H9 (cell line): ENCODE data around the gene PRSS21. TPM values are rescaled to one million over a fixed set of nuclear protein-coding genes. Genes with fewer than 3 reads are reported as not detected.

Experiments
- DNase-seq: peaks from one replicate; pipeline ENCODE4 v3.0.0-alpha.2; 2017
- H2AFZ ChIP-seq: one replicate; pipeline ENCODE4 v1.6.1; 2013; ENCODE audit warnings: mild to moderate bottlenecking, low read length, control low read depth, moderate library complexity
- H2AK5ac ChIP-seq: 2 replicates; pipeline ENCODE4 v1.6.1; 2013; ENCODE audit warnings: low read length, control low read depth, mixed read lengths; ENCODE audit not compliant: insufficient read length
- H2BK120ac ChIP-seq: one replicate; pipeline ENCODE4 v1.6.1; 2013; ENCODE audit warnings: low read depth, mild to moderate bottlenecking, low read length, control low read depth, inconsistent platforms; ENCODE audit not compliant: poor library complexity, severe bottlenecking
- H2BK12ac ChIP-seq: 2 replicates; pipeline ENCODE4 v1.6.1; 2013; ENCODE audit warnings: low read length, control low read depth, mixed read lengths, low read depth; ENCODE audit not compliant: insufficient read length
- H2BK15ac ChIP-seq: 2 replicates; pipeline ENCODE4 v1.6.1; 2013; ENCODE audit warnings: low read depth, low read length, control low read depth
- H2BK20ac ChIP-seq: one replicate; pipeline ENCODE4 v1.6.1; 2013; ENCODE audit warnings: low read depth, mild to moderate bottlenecking, low read length, control low read depth, inconsistent platforms; ENCODE audit not compliant: poor library complexity, severe bottlenecking
- H2BK5ac ChIP-seq: 2 replicates; pipeline ENCODE4 v1.6.1; 2013; ENCODE audit warnings: low read length, control low read depth, mixed read lengths; ENCODE audit not compliant: insufficient read length
- H3K14ac ChIP-seq: 2 replicates; pipeline ENCODE4 v1.6.1; 2013; ENCODE audit warnings: low read length, control low read depth; ENCODE audit not compliant: insufficient read depth
- H3K18ac ChIP-seq: 2 replicates; pipeline ENCODE4 v1.6.1; 2013; ENCODE audit warnings: low read depth, mild to moderate bottlenecking, mixed read lengths, low read length, control low read depth; ENCODE audit not compliant: insufficient read length
- H3K23ac ChIP-seq: 2 replicates; pipeline ENCODE4 v1.6.1; 2013; ENCODE audit warnings: low read length, control low read depth, mixed read lengths, low read depth; ENCODE audit not compliant: insufficient read length
- H3K23me2 ChIP-seq: 2 replicates; pipeline ENCODE4 v1.6.1; 2013; ENCODE audit warnings: low read depth, mild to moderate bottlenecking, mixed read lengths, low read length, control low read depth; ENCODE audit not compliant: insufficient read length, poor library complexity, severe bottlenecking
- H3K27ac ChIP-seq: 2 replicates; pipeline ENCODE4 v1.5.1; 2013; ENCODE audit warnings: low read length, control low read depth, mixed read lengths, low read depth; ENCODE audit not compliant: insufficient read length
- H3K27me3 ChIP-seq: 2 replicates; pipeline ENCODE4 v1.6.1; 2013; ENCODE audit warnings: low read length, control low read depth, inconsistent platforms; ENCODE audit not compliant: insufficient read depth
- H3K4ac ChIP-seq: 2 replicates; pipeline ENCODE4 v1.6.1; 2013; ENCODE audit warnings: low read depth, mild to moderate bottlenecking, control low read depth, inconsistent platforms, low read length, moderate library complexity
- H3K4me1 ChIP-seq: 2 replicates; pipeline ENCODE4 v1.6.1; 2013; ENCODE audit warnings: low read length, control low read depth, inconsistent platforms; ENCODE audit not compliant: insufficient read depth
- H3K4me2 ChIP-seq: 2 replicates; pipeline ENCODE4 v1.6.1; 2013; ENCODE audit warnings: low read length, control low read depth, mixed read lengths; ENCODE audit not compliant: insufficient read length, insufficient read depth
- H3K56ac ChIP-seq: 2 replicates; pipeline ENCODE4 v1.6.1; 2013; ENCODE audit warnings: low read depth, mild to moderate bottlenecking, mixed read lengths, low read length, control low read depth; ENCODE audit not compliant: insufficient read length
- H3K79me1 ChIP-seq: 2 replicates; pipeline ENCODE4 v1.6.1; 2013; ENCODE audit warnings: low read depth, mild to moderate bottlenecking, moderate library complexity, low read length, control low read depth, inconsistent platforms; ENCODE audit not compliant: insufficient read depth, poor library complexity, severe bottlenecking
- H3K79me2 ChIP-seq: 2 replicates; pipeline ENCODE4 v1.6.1; 2013; ENCODE audit warnings: low read length, control low read depth, inconsistent platforms; ENCODE audit not compliant: insufficient read depth
- H3K9ac ChIP-seq: 2 replicates; pipeline ENCODE4 v1.6.1; 2013; ENCODE audit warnings: low read length, control low read depth, mixed read lengths; ENCODE audit not compliant: insufficient read length; ENCODE audit errors: extremely low read depth
- H3K9me3 ChIP-seq: one replicate; pipeline ENCODE4 v1.6.1; 2013; ENCODE audit warnings: low read depth, low read length, inconsistent platforms; ENCODE audit not compliant: control insufficient read depth
- H3T11ph ChIP-seq: one replicate; pipeline ENCODE4 v1.6.1; 2013; ENCODE audit warnings: mild to moderate bottlenecking, low read length, control low read depth, inconsistent platforms
- H4K20me1 ChIP-seq: one replicate; pipeline ENCODE4 v1.6.1; 2013; ENCODE audit not compliant: control insufficient read depth, insufficient read length, insufficient read depth
- H4K5ac ChIP-seq: 2 replicates; pipeline ENCODE4 v1.6.1; 2013; ENCODE audit warnings: low read depth, mild to moderate bottlenecking, mixed read lengths, low read length, control low read depth; ENCODE audit not compliant: insufficient read length
- H4K8ac ChIP-seq: replicated peaks from 2 replicates; pipeline ENCODE4 v1.6.1; 2013; ENCODE audit warnings: low read length, control low read depth, mixed read lengths, low read depth; ENCODE audit not compliant: insufficient read length
- H4K91ac ChIP-seq: 2 replicates; pipeline ENCODE4 v1.6.1; 2013; ENCODE audit warnings: low read depth, mild to moderate bottlenecking, moderate library complexity, mixed read lengths, low read length, control low read depth; ENCODE audit not compliant: insufficient read length
- H3K27ac Mint-ChIP-seq, 3 experiments: 2 replicates in 2 of 3; 3 replicates in 1 of 3; pipeline ENCODE4 v1.8.0; 2020 to 2021; ENCODE audit warnings: mixed read lengths in 3 of 3, mild to moderate bottlenecking in 1 of 3, moderate library complexity in 1 of 3
- H3K27me3 Mint-ChIP-seq: 2 replicates; pipeline ENCODE4 v1.8.0; 2021; ENCODE audit warnings: low read depth, mild to moderate bottlenecking, moderate library complexity, mixed read lengths
- H3K36me3 Mint-ChIP-seq, 3 experiments: 2 replicates in 2 of 3; 3 replicates in 1 of 3; pipeline ENCODE4 v1.8.0; 2020 to 2021; ENCODE audit warnings: low read depth in 3 of 3, mixed read lengths in 3 of 3; ENCODE audit not compliant: insufficient read depth in 1 of 3
- H3K4me1 Mint-ChIP-seq, 2 experiments: 2 replicates each; pipeline ENCODE4 v1.8.0; 2020; ENCODE audit warnings: mixed read lengths in 2 of 2
- H3K4me3 Mint-ChIP-seq, 2 experiments: 2 replicates in 1 of 2; 3 replicates in 1 of 2; pipeline ENCODE4 v1.8.0; 2020 to 2021; ENCODE audit warnings: mild to moderate bottlenecking in 2 of 2, mixed read lengths in 2 of 2, moderate library complexity in 1 of 2
- H3K9me3 Mint-ChIP-seq, 2 experiments: 2 replicates in 1 of 2; 3 replicates in 1 of 2; pipeline ENCODE4 v1.8.0; 2020; ENCODE audit warnings: mild to moderate bottlenecking in 2 of 2, mixed read lengths in 2 of 2, moderate library complexity in 1 of 2
- WGBS: extraction: QIAGEN DNeasy Blood & Tissue Kit; methylation state at CpG from one replicate; pipeline ENCODE4 v1.1.7; 2013; ENCODE audit warnings: missing lambda C conversion rate, low lambda C conversion rate, mixed read lengths; ENCODE audit not compliant: insufficient read length; ENCODE audit errors: extremely low coverage; 5-methylcytosine and 5-hydroxymethylcytosine counted together
- total RNA-seq: library from RNA; stranded (reverse); gene quantifications from 2 replicates; pipeline ENCODE4 v1.2.1, GENCODE V29; 2021
- TF ChIP-seq, protein P1 (sequence below): fragments of 200-600 bp; sonication (generic); conservative IDR thresholded peaks from 3 replicates; pipeline ENCODE4 v1.8.0; 2021; ENCODE audit warnings: antibody characterized with exemption, mild to moderate bottlenecking

The PRSS21 gene
- total RNA-seq, 1 experiment from 2014 or later: not detected

DNA sequence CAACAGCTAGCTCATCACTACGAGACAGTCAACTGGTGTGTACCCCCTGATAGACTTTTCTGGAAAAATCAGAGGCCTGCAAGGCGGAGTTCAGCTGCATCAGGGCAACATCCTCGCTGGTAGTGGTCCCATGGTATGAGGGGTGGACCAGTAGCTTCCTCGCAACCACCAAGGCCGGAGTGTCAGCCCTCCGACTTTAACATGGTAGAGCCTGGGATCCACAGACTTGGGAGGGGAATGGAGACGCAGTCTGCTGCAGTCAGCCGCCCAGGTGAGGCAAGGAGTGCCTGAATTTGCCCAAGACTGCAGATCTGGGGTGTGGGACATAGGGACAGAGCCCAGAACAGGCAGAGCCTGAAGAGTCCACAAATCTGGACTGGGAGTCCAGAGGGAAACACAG is 26.5 kb downstream of the PRSS21 start:
- H4K8ac ChIP-seq: no peak overlapping the region
- H3K27ac ChIP-seq: no peak overlapping the region
- WGBS: no CpG with 5 or more reads among the region's 8 CpGs

More for the DNA sequence above, 26.5 kb downstream of the PRSS21 start:
- H2BK12ac ChIP-seq: no peak overlapping the region
- H3K79me2 ChIP-seq: no peaks in the 10 kb centered on the region
- no peaks in the 10 kb centered on the region for H3K79me1 ChIP-seq
- no peaks in the 10 kb centered on the region for H4K20me1 ChIP-seq
- no peak overlapping the region for H3K4ac ChIP-seq
- H3K27me3 Mint-ChIP-seq: peaks cover 13% of the 10 kb centered on the region; the same call in 1 of the 2 replicates
- no peaks in the 10 kb centered on the region; the same call in 1 of the 2 replicates for H3K27me3 ChIP-seq
- H2BK5ac ChIP-seq: no peak overlapping the region
- no peak overlapping the region for H3K14ac ChIP-seq
- no peak overlapping the region for H3K4me3 Mint-ChIP-seq
- H3K23me2 ChIP-seq: no peaks in the 10 kb centered on the region
- DNase-seq: no peak
- TF ChIP-seq, protein P1, sequence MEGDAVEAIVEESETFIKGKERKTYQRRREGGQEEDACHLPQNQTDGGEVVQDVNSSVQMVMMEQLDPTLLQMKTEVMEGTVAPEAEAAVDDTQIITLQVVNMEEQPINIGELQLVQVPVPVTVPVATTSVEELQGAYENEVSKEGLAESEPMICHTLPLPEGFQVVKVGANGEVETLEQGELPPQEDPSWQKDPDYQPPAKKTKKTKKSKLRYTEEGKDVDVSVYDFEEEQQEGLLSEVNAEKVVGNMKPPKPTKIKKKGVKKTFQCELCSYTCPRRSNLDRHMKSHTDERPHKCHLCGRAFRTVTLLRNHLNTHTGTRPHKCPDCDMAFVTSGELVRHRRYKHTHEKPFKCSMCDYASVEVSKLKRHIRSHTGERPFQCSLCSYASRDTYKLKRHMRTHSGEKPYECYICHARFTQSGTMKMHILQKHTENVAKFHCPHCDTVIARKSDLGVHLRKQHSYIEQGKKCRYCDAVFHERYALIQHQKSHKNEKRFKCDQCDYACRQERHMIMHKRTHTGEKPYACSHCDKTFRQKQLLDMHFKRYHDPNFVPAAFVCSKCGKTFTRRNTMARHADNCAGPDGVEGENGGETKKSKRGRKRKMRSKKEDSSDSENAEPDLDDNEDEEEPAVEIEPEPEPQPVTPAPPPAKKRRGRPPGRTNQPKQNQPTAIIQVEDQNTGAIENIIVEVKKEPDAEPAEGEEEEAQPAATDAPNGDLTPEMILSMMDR: no peak
- H3K4me1 Mint-ChIP-seq: peaks cover 0 to 12% of the 10 kb centered on the region in 2 experiments; a peak in 2 of 4 replicates
- 0 out of 2 replicates have a peak, but pooled peaks cover 3% of the 10 kb centered on the region for H3K4me1 ChIP-seq
- no peak overlapping the region for H3K27ac Mint-ChIP-seq
- H3K56ac ChIP-seq: no peak overlapping the region
- H3K18ac ChIP-seq: no peak overlapping the region
- no peak overlapping the region for H2BK20ac ChIP-seq
- H3K23ac ChIP-seq: no peak overlapping the region
- no peak overlapping the region for H3T11ph ChIP-seq
- H3K36me3 Mint-ChIP-seq: no peaks in the 10 kb centered on the region
- H2BK120ac ChIP-seq: no peak overlapping the region
- peaks cover 3 to 5% of the 10 kb centered on the region in 2 experiments; a peak in 4 of 5 replicates for H3K9me3 Mint-ChIP-seq
- no peak overlapping the region for H2BK15ac ChIP-seq
- no peak overlapping the region for H2AK5ac ChIP-seq
- H3K9me3 ChIP-seq: no peaks in the 10 kb centered on the region
- H3K9ac ChIP-seq: no peak overlapping the region
- H3K4me2 ChIP-seq: no peak overlapping the region
- no peak overlapping the region for H4K5ac ChIP-seq
- no peak overlapping the region for H4K91ac ChIP-seq
- H2AFZ ChIP-seq: no peak overlapping the region
